Renal cortical epithelial cell (primary cell): ENCODE data around the gene MKLN1. TPM values are rescaled to one million over a fixed set of nuclear protein-coding genes. Genes with fewer than 3 reads are reported as not detected.
"Not testable (repeated sequence)": the region's sequence is repeated elsewhere in the genome, so short reads cannot be mapped to it uniquely, and the experiment has no call there.

Experiments
- DNase-seq: peaks from one replicate; pipeline ENCODE4 v3.0.0-alpha.2; 2011; ENCODE audit warnings: low read depth
- total RNA-seq: library from RNA; depleted of rRNA; stranded (reverse); fragments of >200 nt; gene quantifications from 2 replicates; pipeline ENCODE4 v1.2.3, GENCODE V29; 2014

The MKLN1 gene
- 29.2 and 76.9 TPM in 2 replicates for total RNA-seq

DNA sequence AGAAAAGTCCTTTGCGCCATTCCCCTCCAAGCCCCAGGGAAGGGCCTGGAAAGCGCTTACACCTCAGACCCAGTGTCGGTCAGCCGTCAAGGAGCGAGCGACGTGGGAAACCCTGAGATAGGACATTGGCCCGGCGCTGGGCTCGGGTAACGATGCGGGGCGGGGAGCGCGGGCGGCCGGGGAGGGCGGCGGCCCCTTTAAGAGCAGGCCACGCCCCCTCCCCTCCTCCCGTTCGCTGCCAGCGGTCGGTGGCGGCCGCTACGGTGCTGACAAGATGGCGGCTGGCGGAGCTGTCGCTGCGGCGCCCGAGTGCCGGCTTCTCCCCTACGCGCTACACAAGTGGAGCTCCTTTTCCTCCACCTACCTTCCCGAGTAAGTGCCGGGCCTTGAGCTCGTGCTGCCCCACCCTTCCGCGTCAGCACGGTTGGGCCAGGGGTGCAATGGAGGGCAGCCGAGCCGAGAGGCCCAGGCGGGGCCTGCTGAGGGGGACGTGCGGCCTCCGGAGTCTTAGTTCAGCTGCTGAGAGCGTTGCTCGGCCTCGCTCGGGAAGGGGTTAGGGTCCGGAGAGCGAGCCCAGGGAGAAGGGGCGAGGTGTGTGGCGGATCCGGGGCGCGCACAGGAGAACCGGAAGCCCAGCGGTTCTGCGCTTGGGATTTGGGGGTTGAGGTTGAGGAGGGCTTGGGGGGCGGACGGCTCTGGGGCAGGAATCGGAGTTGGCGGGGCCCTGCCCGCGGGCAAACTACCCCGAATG is at the start of gene MKLN1:
Gene MKLN1, plus strand, starts transcription at position 251 of the 751 bp plus-strand sequence. Its CDS starts 24 bp downstream, at position 275.
- DNase-seq, result peak; percentile 57

- no peak for DNase-seq
Measured at GRCh38 chr7:131279044-131279443, 48.6 kb upstream of the MKLN1 start.

GRCh38 chr7:131281266-131282048 is 46.2 kb upstream of the MKLN1 start:
- DNase-seq, result no peak

- peak; percentile 89 for DNase-seq
Measured at GRCh38 chr7:131284702-131285419, 42.8 kb upstream of the MKLN1 start.

- DNase-seq, result peak; percentile 21
Measured at GRCh38 chr7:131285556-131285955, 42.1 kb upstream of the MKLN1 start.

- no peak for DNase-seq
Measured at GRCh38 chr7:131288450-131288849, 39.2 kb upstream of the MKLN1 start.

GRCh38 chr7:131289051-131289450 is 38.6 kb upstream of the MKLN1 start:
- DNase-seq, result no peak

DNA sequence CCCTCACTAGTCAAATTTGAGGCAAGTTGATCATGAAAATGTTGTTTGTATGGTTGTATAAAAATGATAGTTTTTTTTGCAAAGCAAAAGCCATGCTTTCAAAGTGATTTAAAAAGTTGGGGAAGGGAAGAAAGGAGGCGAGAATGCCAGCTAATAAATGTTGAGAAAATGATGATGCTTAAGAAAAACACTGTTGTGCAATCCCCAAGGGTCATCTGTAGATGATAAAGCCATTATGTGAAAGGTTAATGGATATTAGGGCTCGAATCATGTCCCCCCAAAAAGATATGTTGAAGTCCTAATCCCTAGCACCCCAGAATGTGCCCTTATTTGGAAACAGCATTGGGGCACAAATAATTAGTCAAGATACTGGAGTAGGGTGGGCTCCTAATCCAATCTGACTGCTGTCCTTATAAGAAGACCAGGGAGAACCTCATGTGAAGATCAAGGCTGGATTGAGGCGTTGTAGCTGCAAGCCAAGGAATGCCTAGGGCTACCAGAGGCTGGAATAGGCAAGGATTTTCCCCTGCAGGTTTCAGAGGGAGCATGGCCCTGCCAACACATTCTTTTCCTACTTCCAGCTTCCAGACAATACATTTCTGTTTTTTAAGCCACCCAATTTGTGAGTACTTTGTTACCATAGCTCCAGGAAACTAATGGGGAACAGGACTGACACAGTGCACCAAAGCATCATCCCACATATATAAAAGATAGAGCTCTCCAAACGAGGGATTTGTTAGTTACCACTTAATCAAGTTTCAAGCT is 35.4 kb upstream of the MKLN1 start:
- no peak for DNase-seq

DNA sequence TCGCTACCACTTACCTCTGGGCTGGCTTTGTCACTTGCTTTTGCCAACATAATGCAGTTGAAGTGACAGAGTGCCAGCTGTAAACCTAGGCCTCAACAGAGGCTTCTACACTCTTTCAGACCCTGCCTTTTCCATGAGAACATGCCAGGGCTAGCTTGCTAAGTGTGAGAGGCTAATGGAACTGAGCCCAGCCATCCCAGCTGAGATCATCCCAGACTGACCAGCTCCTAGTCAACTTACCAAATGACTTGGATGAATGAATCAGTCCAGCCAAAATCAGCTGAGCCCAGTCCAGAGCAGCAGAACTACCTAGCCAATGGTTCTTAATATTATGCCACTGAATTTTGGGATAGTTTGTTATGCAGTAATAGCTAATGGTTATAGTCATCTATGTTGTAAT is 34.7 kb upstream of the MKLN1 start:
- no peak for DNase-seq

GRCh38 chr7:131294553-131294952 is 33.1 kb upstream of the MKLN1 start:
- no peak for DNase-seq

DNA sequence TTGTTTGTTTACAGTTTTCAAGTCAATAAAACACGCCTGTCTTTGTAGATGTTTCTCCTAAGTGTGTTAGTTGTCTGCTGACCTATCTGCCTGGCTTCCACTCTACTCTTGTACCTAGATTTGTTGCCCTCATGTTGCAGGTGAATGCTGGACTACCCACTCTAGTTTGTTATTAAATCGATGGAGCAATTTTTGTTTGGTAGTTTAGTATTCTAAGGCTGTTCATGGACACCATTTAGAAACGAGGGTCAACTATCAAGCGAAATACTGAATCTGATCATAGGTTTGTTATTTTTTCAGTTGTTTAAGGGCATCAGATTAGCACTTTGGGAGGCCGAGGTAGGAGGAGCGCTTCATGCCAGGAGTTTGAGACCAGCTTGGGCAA is 29.1 kb upstream of the MKLN1 start:
- no peak for DNase-seq

GRCh38 chr7:131299074-131299473 is 28.6 kb upstream of the MKLN1 start:
- DNase-seq, result no peak

GRCh38 chr7:131300078-131300477 is 27.6 kb upstream of the MKLN1 start:
- DNase-seq, result no peak

- DNase-seq, result no peak
Measured at GRCh38 chr7:131300572-131301466, 26.9 kb upstream of the MKLN1 start.

- DNase-seq, result no peak
Measured at GRCh38 chr7:131302446-131302845, 25.2 kb upstream of the MKLN1 start.

- peak; percentile 60 for DNase-seq
Measured at GRCh38 chr7:131302876-131303707, 24.6 kb upstream of the MKLN1 start.

GRCh38 chr7:131305152-131305551 is 22.5 kb upstream of the MKLN1 start:
- DNase-seq, result no peak

DNA sequence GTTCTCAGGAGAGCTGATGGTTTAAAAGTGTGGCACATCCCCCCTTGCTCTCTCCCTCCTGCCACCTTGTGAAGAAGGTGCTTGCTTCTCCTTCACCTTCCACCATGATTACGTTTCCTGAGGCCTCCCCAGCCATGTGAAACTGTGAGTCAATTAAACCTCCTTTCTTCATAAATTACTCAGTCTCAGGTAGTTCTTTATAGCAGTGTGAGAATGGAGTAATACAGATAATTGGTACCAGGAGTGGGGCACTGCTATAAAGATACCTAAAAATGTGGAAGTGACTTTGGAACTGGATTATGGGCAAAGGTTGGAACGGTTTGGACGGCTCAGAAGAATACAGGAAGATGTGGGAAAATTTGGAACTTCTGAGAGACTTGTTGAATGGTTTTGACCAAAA is 21.6 kb upstream of the MKLN1 start:
- not testable (repeated sequence) for DNase-seq

- DNase-seq, result no peak
Measured at GRCh38 chr7:131306777-131307176, 20.9 kb upstream of the MKLN1 start.

DNA sequence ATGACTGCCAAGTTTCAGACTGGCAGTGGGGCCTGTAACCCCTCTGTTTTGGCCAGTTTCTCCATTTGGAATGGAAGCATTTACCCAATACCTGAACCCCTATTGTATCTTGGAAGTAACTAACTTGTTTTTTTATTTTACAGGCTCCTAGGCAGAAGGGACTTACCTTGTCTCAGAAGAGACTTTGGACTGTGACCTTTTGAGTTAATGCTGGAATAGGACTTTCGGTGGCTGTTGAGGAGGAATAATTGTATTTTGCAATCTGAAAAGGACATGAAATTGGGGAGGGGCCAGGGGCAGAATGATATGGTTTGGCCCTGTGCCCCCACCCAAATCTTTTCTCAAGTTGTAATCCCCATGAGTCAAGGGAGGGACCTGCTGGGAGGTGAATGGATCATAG is 20.0 kb upstream of the MKLN1 start:
- DNase-seq, result no peak
